ENCODE data around the gene KSR1.
A peak's percentile ranks its signal among the peaks of the same experiment; 100 is the strongest.

Gene KSR1

GRCh38 chr17:27490391-27490790 is 34.1 kb downstream of the KSR1 start:
- Histone ChIP-seq H3K9me3 (no peaks in the 10 kb centered on the region), H3K27me3 (no peaks in the 10 kb centered on the region), H3K36me3 (no peaks in the 10 kb centered on the region), H3K27ac (no peak overlapping the region), H3K4me1 (ENCODE audit: control insufficient read depth in 1 of 2, insufficient read depth in 1 of 2, low read depth in 1 of 2, low read length in 1 of 2) (peaks cover 35 to 45% of the 10 kb centered on the region in 2 experiments), H3K4me3 (ENCODE audit: low read depth in 1 of 2, low read length in 1 of 2) (no peak overlapping the region)
- TF ChIP-seq, protein P1, sequence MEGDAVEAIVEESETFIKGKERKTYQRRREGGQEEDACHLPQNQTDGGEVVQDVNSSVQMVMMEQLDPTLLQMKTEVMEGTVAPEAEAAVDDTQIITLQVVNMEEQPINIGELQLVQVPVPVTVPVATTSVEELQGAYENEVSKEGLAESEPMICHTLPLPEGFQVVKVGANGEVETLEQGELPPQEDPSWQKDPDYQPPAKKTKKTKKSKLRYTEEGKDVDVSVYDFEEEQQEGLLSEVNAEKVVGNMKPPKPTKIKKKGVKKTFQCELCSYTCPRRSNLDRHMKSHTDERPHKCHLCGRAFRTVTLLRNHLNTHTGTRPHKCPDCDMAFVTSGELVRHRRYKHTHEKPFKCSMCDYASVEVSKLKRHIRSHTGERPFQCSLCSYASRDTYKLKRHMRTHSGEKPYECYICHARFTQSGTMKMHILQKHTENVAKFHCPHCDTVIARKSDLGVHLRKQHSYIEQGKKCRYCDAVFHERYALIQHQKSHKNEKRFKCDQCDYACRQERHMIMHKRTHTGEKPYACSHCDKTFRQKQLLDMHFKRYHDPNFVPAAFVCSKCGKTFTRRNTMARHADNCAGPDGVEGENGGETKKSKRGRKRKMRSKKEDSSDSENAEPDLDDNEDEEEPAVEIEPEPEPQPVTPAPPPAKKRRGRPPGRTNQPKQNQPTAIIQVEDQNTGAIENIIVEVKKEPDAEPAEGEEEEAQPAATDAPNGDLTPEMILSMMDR (IDR thresholded peaks at IDR 0.05): no peak

GRCh38 chr17:27491713-27492190 is 35.5 kb downstream of the KSR1 start:
- Histone ChIP-seq H3K4me1 (ENCODE audit: control insufficient read depth in 1 of 2, insufficient read depth in 1 of 2, low read depth in 1 of 2, low read length in 1 of 2) (peaks cover 30 to 34% of the 10 kb centered on the region in 2 experiments), H3K9me3 (no peaks in the 10 kb centered on the region), H3K27ac (no peak overlapping the region), H3K4me3 (ENCODE audit: low read depth in 1 of 2, low read length in 1 of 2) (no peak overlapping the region), H3K27me3 (no peaks in the 10 kb centered on the region), H3K36me3 (no peaks in the 10 kb centered on the region)
- TF ChIP-seq, protein P1 (IDR thresholded peaks at IDR 0.05): no peak

GRCh38 chr17:27492470-27492869 is 36.2 kb downstream of the KSR1 start:
- TF ChIP-seq, protein P1 (IDR thresholded peaks at IDR 0.05): no peak
- Histone ChIP-seq H3K4me3 (ENCODE audit: low read depth in 1 of 2, low read length in 1 of 2) (no peak overlapping the region), H3K36me3 (no peaks in the 10 kb centered on the region), H3K27me3 (no peaks in the 10 kb centered on the region), H3K27ac (no peak overlapping the region), H3K4me1 (ENCODE audit: control insufficient read depth in 1 of 2, insufficient read depth in 1 of 2, low read depth in 1 of 2, low read length in 1 of 2) (peaks cover 30 to 34% of the 10 kb centered on the region in 2 experiments), H3K9me3 (no peaks in the 10 kb centered on the region)

- TF ChIP-seq, protein P1 (IDR thresholded peaks at IDR 0.05): no peak
- Histone ChIP-seq H3K9me3 (no peaks in the 10 kb centered on the region), H3K4me3 (ENCODE audit: low read depth in 1 of 2, low read length in 1 of 2) (no peak overlapping the region), H3K36me3 (no peaks in the 10 kb centered on the region), H3K4me1 (ENCODE audit: control insufficient read depth in 1 of 2, insufficient read depth in 1 of 2, low read depth in 1 of 2, low read length in 1 of 2) (peaks cover 30 to 34% of the 10 kb centered on the region in 2 experiments), H3K27me3 (no peaks in the 10 kb centered on the region), H3K27ac (no peak overlapping the region)
Measured at GRCh38 chr17:27493088-27493487, 36.8 kb downstream of the KSR1 start.

GRCh38 chr17:27494192-27495091 is 38.2 kb downstream of the KSR1 start:
- Histone ChIP-seq H3K4me3 (ENCODE audit: low read depth in 1 of 2, low read length in 1 of 2) (no peak overlapping the region), H3K27me3 (no peaks in the 10 kb centered on the region), H3K4me1 (ENCODE audit: control insufficient read depth in 1 of 2, insufficient read depth in 1 of 2, low read depth in 1 of 2, low read length in 1 of 2) (peaks cover 16 to 22% of the 10 kb centered on the region in 2 experiments), H3K36me3 (no peaks in the 10 kb centered on the region), H3K9me3 (no peaks in the 10 kb centered on the region), H3K27ac (peak overlapping the region; percentile 20)
- TF ChIP-seq, protein P1 (IDR thresholded peaks at IDR 0.05): no peak
